Activated gamma-delta T cell treated with Interleukin-2 at 50 U/mL for 16 hours (primary cell): ENCODE measurements around the gene CNTNAP1.

Experiments used
- DNase-seq: peaks from one replicate; pipeline ENCODE4 v3.0.0-alpha.2; 2020

CNTNAP1 gene

DNA sequence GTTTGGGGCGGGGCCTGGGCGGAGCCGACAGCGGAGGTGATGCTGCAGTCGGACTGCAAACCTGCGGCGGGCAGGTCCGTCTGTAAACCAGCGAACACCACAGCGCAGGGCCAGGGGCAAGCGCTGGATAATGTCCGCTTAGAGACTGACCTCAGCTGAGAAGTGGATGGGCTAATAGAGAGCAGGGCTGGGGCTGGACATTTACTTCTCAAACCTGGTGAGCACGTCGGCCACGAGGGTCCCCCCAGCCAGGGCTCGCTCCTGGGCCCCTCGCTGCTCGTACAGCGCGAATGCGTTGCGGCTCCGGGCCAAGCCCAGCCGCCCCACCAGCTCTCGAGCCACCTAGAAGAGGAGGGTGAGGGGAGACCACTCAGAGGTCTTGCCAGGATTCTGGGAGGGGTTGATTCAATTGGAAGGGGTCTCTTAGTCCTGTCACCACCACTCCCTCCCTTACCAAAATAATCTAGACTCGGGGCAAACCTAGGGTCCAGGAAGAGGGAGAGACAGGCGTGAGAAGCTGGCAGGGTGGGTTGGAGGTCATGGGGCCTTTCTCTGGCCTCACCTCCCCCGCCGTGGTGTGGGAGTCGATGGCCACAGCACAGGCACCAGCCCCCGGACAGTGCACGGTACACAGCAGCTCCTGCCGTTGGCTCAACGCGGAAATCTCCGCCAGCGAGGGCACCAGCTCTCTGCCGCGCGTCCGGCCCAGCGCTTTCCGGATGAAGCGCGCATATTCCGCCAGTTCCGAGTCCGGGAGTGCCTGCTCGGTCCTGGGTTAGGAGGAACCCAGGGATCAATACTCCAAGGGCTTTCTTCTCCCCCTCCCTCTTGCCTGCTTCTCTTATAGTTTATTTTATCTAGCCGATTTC lies 11.3 kb upstream of the CNTNAP1 start:
- DNase-seq = no peak

DNA sequence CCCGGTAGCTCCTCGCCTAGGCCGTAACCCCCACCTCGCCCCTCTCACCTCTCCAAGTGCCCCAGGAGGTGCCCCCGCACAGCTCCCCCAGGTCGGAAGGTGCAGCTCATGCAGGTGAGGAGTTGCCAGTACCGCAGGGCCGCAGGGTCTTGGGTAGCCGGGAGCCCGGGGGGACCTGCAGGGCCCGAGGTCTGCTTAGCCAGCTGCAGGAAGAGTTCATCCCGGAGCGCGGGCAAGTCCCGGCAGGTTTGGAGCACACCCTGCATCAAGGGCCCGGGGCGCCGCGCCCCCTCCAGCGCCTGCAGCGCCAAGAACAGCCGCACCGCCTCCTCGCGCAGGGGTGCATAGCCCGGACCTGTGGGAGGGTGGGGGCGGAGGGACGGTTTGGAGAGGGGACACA lies 10.3 kb upstream of the CNTNAP1 start:
- no peak for DNase-seq

DNA sequence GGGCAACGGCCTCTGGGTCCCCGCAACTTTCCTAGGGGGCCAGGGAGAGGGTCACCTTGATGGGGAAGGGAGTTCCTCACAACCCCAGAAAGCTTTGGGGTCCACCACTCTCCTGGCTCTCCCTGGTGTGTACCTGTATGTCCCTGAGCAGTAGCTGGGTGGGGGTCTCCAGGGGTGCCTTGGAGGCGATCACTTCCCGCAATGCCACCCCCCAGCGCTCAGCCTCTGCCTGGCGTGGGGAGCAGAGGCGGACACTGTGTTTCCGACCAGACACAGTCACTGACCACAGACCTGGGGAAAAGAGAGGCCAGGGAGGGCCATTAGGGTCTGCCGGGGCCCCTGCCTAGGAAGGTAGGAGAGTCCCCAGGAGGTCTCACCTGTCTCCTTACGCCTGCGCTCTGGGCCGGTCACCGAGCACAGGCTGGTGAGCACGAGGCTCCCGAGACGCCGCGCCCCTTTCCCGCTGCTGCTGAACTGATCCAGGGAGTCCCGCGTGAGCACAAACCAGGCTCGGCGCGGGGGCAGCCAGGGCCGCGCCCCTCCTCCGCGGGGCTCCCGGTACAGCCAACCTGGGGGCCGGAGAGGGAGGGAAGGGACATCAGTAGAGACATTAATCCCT lies 9.0 kb upstream of the CNTNAP1 start:
- no peak for DNase-seq

DNA sequence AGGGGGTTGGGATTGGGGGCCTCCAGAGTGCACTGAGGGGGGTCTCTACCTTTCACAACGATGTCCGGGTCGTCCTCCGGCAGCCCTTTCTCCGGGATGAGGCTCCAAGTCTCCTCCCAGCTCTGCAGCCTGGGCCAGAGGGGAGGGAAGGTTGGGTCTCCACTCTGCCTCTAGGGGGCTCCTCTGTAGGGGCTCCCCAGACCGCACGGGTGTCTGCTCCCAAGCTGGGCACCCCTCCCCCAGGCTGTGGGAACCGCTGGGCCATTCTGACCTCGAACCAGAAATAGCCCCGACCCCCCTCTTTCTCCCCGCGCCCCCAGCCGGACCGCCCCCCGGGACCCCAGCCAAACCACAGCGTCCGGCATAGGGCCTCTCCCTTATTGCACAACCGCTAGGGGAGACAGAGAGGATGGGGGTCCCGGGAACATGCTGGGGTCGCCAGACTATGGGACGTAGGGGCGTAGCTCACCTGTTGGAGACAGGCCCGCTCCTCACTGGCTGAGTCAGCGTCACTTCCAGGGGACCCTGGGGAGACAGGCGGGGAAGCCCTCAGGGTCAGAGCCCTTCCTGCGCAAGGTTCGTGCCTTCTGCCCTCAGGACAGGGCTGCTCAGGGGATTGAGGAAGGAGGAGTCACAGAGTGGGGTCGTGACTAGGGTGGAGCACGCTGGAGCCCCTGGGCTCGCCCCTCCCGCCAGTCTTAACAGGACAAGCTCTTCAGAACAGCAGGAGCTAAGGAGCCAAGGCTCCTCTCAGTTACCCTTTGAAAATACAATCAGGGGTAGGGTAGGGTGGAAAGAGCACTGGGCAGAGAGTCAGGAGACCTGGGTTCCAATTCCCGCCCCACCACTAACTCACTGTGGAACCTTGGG lies 8.2 kb upstream of the CNTNAP1 start:
- no peak for DNase-seq

DNA sequence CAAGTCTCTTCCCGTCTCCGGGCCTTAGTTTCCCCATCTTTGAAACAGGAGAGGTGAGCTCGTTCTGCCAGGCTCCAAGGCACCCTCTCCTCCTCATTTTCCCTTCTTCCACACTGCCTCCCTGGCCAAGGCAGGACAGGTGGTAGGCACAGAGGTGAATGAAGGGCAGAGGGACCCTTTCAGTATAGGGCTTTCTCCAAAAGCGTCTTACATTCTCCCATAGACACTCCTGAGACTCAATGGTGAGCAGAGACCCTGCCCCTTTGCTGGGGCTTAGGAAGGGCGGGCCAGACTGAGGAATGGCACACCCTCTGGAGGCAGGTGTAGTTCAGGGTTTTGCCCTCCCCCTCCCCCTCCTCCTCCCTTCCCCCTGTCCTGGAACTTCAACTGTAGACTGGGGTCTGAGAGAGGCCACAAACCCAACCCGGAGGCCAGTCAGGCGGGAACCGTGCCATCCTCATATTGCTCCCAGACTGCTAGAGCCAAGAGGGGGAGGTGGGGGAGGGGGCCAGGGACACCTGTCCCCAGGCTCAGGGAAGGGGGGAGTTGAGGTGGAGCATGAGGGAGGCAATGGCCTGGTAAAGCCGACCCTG lies 7.5 kb upstream of the CNTNAP1 start:
- DNase-seq = no peak

DNA sequence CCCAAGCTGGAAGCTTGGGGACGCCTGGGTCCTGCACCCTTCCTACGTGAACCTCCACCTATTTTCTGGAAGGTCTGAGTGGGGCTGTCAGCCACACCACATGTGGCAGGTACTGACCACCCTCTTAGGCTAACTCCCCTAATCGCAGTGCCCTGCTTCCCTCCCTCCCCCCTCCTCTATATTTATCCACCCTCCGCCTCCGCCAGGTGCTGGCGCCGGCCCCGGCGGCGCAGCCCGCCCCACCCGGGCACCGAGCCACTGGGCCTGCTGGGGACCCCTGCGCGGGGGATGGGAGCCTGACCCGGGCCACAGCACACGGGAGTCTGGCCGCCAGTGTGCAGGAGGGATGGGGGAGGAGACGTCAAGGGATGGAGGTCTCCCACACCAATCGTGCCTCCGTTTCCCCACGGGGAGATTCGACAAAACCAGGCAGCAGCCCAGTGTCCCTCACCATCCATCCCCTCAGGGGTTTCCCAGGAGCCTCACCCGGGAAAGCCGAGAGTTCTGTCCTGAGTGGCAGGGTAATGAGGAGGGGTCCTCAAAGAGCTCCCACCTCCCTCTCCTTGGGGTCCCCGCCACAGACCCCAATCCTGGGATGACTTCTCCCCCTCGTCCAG lies 6.9 kb upstream of the CNTNAP1 start:
- no peak for DNase-seq

DNA sequence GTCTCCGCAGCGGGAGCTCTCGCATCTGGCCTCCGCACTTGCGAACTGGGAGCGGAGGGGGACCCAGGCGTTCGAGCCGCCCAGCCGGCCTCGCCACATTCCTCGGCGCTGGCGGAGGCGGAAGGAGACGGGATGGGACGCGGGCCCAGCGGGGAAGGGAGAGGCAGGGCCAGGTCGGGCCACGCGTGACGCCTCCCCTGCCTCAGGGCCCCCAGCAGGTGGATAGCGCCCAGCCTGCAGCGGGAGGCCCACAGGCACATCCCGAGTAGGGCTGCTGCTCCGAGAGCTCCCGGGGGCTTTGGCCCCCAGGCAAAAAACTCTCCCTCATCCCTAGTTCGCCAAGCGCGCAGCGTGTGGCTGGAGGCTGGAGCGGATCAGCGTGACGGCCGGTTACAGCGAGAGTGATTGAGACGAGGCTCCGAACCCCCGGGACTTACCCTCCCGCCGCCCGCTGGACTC lies 6.3 kb upstream of the CNTNAP1 start:
- DNase-seq = no peak

DNA sequence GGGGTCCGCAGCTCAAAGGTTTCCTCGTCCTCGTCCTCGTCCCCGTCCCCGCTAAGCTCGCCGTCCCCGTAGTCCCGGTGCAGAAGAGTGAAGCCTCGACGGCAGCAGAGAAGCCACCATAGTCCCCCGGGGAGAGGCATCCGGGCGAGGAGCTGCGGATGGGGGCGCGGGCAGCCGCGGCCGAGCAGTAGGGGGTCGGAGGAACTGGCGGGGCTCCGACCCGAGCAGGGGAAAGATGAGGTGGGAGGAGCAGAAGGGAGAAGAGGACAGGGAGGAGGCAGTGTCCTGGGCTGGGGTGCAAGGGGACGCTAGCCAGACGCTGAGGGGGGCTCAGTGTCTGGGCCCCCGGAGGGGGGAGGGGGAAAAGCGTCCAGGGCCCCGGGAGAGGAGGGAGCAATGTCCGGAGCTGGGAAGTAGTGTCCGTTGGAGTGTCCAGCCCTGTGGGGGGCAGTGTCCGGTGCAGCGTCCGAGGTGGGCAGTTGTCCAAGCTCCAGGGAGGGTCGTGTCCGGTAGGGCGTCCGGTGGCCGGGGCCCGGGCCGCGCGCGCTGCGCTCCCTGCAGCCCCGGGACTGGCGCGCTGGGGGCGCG lies 5.8 kb upstream of the CNTNAP1 start, which contains the start of gene PLEKHH3:
Gene PLEKHH3, minus strand, starts transcription at position 571 of the 588 bp plus-strand sequence. Its CDS starts 431 bp downstream, at position 140.
- no peak for DNase-seq

DNA sequence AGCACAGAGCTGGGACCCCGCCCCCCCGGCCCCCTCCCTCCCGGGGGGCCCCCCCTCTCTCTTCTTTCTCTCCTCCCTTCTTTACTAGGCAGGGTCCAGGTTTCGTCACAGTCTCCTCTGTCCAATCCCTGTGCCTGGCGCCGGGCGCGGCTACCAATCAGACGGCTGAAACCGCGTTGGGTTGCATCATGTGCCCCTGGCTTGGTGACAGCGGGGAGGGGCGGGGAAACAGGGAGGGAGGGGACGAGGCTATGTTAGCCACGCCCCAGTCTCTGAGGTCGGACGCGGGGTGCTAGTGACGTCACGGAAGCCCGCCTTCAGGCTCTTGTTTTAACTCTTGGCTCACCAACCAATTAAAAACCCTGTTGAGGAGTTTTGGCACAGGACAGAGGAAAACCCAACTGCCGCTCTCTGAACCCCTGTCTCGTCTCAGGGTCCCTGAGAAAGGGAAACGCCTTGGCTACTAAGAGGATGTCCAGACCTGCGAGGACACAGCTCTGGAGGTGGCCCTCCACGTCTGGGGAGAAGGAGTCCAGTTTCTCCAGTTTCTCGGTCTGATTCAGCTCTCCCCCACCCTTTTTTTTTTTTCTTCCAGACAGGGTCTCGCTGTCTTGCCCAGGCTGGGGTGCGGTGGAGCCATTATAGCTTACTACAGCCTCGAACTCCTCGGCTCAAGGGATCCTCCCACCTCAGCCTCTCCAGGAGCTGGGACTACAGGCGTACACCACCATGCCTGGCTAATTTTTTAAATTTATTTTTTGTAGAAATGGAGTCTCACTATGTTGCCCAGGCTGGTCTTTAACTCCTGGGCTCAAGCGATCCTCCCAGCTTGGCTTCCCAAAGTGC lies 5.1 kb upstream of the CNTNAP1 start:
- peak; percentile 93 for DNase-seq

DNA sequence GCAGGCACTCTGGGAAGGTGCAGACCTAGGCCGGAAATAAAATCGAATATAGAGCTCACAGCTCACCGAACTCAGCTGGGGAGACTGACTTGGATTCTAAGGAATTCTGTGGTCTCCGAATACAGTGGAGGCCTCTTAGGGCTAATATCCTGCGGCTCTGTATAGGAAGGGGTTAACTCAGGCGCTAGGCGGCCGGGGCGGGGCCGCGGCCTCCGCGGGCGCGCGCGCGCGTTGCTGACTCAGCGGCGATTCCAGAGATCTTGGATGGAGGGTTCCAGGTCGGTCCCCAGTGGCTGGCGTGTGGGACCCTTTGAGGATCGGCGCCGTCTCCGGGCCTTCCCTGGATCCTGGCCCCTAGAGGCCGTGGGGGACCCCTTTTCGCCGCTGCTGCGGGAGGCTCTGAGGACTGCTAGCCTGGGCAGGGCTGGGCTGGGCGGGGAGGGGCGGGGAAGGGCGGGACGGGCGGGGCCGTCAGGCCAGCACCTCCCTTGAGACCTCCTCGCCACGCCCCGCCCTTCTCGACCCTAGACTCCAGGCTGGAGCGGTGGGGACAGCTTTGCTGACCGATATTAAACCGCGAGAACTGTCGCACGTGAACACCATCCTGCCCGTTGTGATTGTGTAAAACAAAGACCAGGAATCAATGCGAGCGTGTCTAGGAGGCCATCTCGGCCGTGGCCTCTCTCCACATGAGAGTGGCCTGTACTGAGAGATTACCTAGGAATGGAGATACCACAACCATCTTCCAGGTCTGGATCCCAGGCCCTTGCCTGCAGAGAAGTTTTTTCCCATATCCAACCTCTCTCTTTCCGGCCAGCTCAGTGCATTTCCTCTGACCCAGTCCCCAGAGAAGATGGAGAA lies 4.2 kb upstream of the CNTNAP1 start:
- peak; percentile 57 for DNase-seq

DNA sequence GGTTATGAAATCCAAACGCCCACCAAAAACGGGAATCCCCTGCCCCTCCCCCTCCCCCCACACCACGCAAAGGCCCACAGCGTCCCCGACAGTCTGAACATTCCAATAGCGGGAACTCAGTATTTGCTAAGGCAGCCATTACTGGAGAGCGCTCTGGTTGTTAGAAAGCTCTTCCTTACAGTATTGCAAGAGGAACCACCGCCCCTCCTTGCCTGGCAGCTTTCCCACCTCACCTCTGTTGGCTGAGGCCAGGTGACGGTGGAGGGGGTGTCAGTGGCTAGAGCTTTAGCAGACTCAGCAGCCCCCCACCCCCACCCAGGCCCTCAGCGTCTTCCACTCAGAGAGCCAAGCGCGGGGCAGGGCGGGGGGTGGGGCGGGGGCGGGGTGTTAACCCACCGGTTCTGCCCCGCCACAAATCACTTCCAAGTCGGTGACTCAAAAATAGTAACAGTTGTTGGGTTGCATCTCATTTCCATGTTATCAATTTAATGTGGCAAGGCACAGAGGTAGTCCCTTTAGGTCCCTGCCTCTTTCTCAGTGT lies 3.3 kb upstream of the CNTNAP1 start:
- DNase-seq = no peak

DNA sequence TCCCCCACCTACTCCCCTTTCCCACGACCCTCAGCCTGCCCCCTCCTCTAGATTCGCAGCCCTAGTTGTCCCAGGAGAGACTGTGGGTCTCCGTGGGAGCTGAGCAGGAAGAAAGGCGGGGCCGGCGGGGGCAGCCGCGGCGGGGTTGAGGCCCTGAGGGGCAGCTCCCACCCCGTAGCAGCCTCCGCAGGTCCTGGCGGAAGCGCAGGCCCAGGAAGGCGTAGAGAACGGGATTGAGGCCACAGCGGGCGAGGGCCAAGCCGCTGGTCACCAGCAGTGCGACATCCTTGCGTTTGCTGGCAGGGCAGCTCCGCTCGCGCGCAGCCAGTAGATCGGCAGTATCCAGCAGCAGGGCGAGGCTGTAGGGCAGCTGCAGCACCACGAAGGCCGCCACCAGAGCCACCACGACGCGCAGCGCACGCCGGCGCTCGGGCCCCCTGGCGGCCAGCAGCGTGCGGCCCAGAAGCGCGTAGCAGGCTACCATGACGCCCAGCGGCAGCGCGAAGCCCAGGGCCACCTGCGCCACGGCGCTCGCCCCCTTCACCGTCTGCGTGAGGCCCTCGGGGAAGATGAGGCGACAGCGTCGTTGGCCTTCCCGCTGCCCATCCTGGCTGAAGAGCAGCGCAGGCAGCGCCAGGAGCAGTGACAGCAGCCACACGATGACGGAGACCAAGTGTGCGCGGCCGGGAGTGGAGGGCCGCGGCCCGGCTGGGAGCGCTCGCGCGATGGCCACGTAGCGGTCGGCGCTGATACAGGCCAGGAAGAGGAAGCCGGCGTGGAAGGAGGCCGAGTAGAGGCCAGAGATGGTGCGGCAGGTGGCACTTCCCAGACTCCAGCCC lies 2.6 kb upstream of the CNTNAP1 start:
- peak; percentile 68 for DNase-seq

DNA sequence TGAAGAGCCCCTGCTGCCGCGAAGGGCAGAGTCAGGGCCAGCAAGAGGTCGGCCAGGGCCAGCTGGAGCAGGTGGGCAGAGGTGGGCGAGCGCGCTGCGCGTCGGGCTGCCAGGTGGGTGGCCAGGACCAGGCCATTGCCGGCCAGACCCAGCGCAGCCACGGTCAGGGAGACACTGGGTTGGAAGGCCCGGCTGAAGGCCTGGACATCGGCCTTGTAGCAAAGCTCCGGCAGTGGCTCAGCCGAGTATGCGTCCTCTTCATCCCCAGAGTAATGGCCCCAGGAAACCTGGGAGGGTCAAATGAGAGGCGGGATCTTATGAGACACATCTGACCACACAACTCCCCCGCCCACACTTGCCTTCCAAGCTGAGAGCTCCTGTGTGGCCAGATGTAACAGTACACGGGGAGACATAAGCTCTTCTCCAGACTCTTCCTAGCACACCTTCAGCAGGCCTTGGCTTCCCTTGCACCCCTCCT lies 2.0 kb upstream of the CNTNAP1 start:
- DNase-seq = no peak

DNA sequence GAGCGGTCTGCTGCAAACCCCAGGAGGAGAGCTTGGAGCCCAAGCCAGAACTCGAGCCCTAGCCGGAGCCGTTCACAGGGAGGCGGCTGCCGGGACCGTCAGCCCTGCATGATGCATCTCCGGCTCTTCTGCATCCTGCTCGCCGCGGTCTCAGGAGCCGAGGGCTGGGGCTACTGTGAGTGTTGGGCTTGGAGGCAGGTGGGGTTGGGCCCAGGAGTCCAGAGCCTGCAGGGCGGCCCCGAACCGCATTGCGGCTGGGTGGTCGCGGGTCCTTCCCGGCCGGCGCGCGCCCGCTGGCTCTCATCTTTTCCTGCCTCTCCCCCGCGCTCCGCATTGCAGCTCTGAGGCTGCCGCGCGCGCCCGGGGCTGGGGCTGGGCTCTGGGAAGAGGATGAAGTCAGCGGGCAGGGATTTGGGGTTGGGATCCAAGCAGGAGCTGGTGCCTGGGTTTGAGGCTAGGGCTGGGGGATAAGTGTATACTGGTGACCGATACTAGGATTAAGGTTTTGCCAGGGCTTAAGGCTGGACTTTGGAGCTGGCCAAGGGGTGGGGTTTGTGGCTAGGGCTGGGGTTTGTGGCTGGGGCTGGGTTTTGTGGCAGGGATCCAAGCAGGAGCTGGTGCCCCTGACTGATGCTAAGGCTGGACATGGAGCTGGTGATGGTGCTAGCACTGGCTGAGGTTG lies 532 bp downstream of the CNTNAP1 start:
- DNase-seq = peak; percentile 30

DNA sequence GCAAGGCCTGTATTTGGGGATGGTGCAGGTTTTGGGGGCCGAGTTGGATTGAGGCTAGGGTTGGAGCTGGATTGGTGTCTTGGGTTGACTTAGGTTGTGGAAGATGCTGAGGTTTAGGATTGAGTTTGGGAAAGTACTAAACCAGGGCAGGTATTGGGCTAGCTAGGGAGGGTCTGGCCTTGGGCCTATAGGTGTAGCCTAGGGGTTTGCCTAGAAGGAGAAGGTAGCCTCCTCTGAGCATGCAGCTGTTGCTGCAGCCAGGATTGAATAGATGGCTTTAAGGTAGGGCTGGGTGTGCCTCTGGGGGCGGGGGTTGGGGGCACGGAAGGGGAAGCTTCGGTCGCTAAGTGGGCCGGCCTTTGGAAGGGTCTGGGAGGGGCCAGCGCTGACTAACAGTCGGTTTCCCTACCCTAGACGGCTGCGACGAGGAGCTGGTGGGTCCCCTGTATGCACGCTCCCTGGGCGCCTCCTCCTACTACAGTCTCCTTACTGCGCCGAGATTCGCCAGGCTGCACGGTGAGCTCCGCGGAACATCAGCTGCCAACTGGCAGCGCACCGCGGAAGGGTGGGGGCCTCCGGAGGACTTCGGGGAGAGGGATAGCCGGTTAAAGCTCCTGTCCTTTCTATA lies 1.2 kb downstream of the CNTNAP1 start:
- no peak for DNase-seq

DNA sequence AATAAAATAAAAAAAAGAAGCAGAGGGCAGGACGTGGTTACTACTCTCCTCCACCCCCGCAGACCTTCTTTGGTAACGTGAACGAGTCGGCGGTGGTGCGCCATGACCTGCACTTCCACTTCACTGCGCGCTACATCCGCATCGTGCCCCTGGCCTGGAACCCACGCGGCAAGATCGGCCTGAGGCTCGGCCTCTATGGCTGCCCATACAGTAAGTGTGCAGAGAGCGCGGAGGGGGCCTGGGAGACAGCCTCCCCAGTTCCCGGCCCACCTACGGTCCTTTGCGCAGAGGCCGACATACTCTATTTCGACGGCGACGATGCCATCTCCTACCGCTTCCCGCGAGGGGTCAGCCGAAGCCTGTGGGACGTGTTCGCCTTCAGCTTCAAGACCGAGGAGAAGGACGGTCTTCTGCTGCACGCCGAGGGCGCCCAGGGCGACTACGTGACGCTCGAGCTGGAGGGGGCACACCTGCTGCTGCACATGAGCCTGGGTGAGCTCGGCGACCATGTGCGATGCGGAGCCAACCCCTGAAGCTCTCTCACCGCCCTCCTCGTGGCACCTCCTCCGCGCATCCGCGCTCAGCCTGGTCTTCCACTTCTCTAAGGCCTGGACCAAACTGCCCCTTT lies 2.7 kb downstream of the CNTNAP1 start:
- no peak for DNase-seq

DNA sequence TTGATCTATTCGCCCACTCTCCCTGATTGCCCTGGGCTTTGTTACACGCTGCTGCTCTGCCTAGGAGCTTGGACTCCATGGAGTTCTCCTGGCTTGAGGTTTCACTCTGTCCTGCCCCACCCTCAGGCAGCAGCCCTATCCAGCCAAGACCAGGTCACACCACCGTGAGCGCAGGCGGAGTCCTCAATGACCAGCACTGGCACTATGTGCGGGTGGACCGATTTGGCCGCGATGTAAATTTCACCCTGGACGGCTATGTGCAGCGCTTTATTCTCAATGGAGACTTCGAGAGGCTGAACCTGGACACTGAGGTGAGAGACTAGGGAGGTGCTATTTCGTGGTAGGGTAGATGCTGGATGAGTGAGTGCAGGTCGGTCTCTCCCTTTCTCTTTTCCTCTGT lies 3.5 kb downstream of the CNTNAP1 start:
- DNase-seq = no peak
